Neural crest cell (in vitro differentiated cells): ENCODE measurements around the gene TRIP10. TPM values are rescaled to one million over a fixed set of nuclear protein-coding genes. Genes with fewer than 3 reads are reported as not detected.
"Not testable (repeated sequence)": the region's sequence is repeated elsewhere in the genome, so short reads cannot be mapped to it uniquely, and the experiment has no call there.

ENCODE experiments used
- DNase-seq: peaks from one replicate; pipeline ENCODE4 v3.0.0; 2021; ENCODE audit warnings: low read depth, mixed read lengths, low spot score
- H3K27ac Mint-ChIP-seq: one replicate; pipeline ENCODE4 v1.8.0; 2021; ENCODE audit warnings: mild to moderate bottlenecking, mixed read lengths; ENCODE audit not compliant: unreplicated experiment
- H3K27me3 Mint-ChIP-seq: 2 replicates; pipeline ENCODE4 v1.8.0; 2021; ENCODE audit warnings: low read depth, mild to moderate bottlenecking, mixed read lengths
- H3K36me3 Mint-ChIP-seq: 2 replicates; pipeline ENCODE4 v1.8.0; 2021; ENCODE audit warnings: low read depth, mild to moderate bottlenecking, mixed read lengths
- H3K4me1 Mint-ChIP-seq: 2 replicates; pipeline ENCODE4 v1.8.0; 2021; ENCODE audit warnings: mixed read lengths
- H3K4me3 Mint-ChIP-seq: one replicate; pipeline ENCODE4 v1.8.0; 2021; ENCODE audit warnings: mild to moderate bottlenecking, mixed read lengths
- H3K9me3 Mint-ChIP-seq: 2 replicates; pipeline ENCODE4 v1.8.0; 2021; ENCODE audit warnings: mixed read lengths
- CTCF ChIP-seq: fragments of 200-600 bp; sonication (generic); conservative IDR thresholded peaks from 2 replicates; pipeline ENCODE4 v1.5.0; 2021; ENCODE audit warnings: antibody characterized with exemption, mild to moderate bottlenecking
- total RNA-seq: library from RNA; stranded (reverse); gene quantifications from 2 replicates; pipeline ENCODE4 v1.2.1, GENCODE V29; 2021

Gene TRIP10
- total RNA-seq, 1 donor from 2014 or later = 20.6 TPM

DNA sequence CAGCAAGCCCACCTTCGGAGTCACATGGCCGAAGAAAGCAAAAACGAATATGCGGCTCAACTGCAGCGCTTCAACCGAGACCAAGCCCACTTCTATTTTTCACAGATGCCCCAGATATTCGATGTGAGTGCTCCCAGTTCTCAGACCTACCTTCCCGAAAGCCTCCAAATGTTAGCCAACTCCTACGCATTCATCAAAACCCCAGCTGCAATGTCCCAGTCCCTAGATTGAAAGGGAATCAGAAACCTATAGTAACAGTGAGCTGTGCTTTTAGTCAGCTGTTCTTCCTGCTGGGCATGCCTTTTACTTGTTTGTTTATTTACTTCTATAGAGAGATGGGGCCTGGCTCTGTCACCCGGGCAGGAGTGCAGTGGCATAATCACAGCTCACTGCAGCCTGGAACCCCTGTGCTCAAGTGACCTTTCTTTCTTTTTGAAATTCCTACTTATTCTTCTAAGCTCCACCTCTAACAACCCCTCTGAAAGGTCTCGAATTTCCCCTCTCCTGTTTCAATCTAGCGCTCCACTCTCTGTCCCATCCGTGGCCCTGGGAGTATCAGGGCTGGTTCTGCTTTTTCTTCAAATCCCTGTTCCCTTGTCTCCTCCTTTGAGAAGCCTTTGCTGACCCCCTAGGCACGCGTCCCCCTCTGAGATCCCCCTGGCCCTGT, 4.4 kb downstream of the TRIP10 start:
- no peaks in the 10 kb centered on the region for H3K36me3 Mint-ChIP-seq
- no peaks in the 10 kb centered on the region for H3K9me3 Mint-ChIP-seq
- TF ChIP-seq CTCF = no peak
- peak overlapping the region; percentile 77 for H3K4me3 Mint-ChIP-seq
- no peak for DNase-seq
- peaks cover 3% of the 10 kb centered on the region for H3K27me3 Mint-ChIP-seq
- peak overlapping the region; percentile 68 for H3K27ac Mint-ChIP-seq
- peaks cover 42% of the 10 kb centered on the region for H3K4me1 Mint-ChIP-seq

DNA sequence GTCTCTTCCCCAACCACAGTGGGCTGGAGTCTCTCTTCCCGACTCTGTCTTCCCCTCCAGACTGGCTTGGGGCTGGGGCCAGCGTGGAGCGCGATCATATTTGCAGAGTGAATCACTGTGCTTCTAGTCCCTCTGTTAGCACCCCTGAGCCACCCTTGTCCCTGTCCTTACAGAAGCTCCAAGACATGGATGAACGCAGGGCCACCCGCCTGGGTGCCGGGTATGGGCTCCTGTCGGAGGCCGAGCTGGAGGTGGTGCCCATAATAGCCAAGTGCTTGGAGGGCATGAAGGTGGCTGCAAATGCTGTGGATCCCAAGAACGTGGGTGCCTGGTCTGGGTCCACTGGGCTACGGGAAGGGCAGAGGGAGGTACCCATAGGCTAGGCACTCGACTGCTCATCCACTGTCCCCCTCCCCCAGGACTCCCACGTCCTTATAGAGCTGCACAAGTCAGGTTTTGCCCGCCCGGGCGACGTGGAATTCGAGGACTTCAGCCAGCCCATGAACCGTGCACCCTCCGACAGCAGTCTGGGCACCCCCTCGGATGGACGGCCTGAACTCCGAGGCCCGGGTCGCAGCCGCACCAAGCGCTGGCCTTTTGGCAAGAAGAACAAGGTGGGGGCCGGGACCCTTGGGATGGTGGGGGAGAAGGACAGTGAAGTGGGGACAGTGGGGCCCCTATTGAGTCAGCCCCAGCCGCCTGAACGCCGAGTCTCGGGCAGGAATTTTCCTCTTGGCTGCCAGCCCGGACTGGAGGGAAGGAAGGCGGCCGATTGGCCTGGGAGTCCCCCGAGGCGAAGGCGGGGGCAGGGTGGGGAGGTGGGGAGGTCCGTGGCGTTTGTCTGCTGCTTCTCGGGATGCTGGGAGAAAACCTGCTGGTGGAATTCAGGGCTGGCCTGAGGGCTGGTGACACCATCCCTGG, 5.2 kb downstream of the TRIP10 start:
- peaks cover 36% of the 10 kb centered on the region for H3K4me1 Mint-ChIP-seq
- no peak for DNase-seq
- no peak for TF ChIP-seq CTCF
- H3K27ac Mint-ChIP-seq = no peak overlapping the region
- H3K9me3 Mint-ChIP-seq = no peaks in the 10 kb centered on the region
- no peaks in the 10 kb centered on the region for H3K36me3 Mint-ChIP-seq
- peaks cover 3% of the 10 kb centered on the region for H3K27me3 Mint-ChIP-seq
- peak overlapping the region; percentile 77 for H3K4me3 Mint-ChIP-seq

GRCh38 chr19:6745965-6746364, 6.5 kb downstream of the TRIP10 start:
- no peaks in the 10 kb centered on the region for H3K9me3 Mint-ChIP-seq
- H3K4me3 Mint-ChIP-seq = no peak overlapping the region
- H3K36me3 Mint-ChIP-seq = no peaks in the 10 kb centered on the region
- DNase-seq = no peak
- TF ChIP-seq CTCF = no peak
- no peak overlapping the region for H3K27ac Mint-ChIP-seq
- H3K4me1 Mint-ChIP-seq = peaks cover 36% of the 10 kb centered on the region
- H3K27me3 Mint-ChIP-seq = peaks cover 3% of the 10 kb centered on the region

- H3K36me3 Mint-ChIP-seq, DNase-seq: not testable (repeated sequence)
- H3K4me1 Mint-ChIP-seq = peaks cover 15% of the 10 kb centered on the region
Measured at GRCh38 chr19:6748543-6748942, 9.1 kb downstream of the TRIP10 start.

GRCh38 chr19:6750062-6750461, 10.6 kb downstream of the TRIP10 start:
- Mint-ChIP-seq H3K4me1 (peaks cover 5% of the 10 kb centered on the region), H3K36me3 (no peaks in the 10 kb centered on the region), H3K9me3 (no peaks in the 10 kb centered on the region), H3K27ac (no peak overlapping the region), H3K27me3 (peaks cover 10% of the 10 kb centered on the region), H3K4me3 (no peak overlapping the region)
- DNase-seq = no peak
- no peak for TF ChIP-seq CTCF

More at GRCh38 chr19:6748543-6748942, 9.1 kb downstream of the TRIP10 start:
- not testable (repeated sequence) for H3K27ac Mint-ChIP-seq, H3K27me3 Mint-ChIP-seq, H3K9me3 Mint-ChIP-seq, H3K4me3 Mint-ChIP-seq

DNA sequence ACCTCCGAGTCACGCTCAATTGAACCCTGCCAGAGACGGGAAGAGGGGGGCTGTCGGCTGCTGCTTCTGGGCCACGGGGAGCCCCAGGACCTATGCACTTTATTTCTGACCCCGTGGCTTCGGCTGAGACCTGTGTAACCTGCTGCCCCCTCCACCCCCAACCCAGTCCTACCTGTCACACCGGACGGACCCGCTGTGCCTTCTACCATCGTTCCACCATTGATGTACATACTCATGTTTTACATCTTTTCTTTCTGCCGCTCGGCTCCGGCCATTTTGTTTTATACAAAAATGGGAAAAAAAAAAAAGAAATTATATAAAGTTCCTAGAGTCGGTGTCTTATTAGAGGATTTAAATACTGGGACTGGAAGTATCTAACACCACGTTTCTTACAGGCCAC, 11.7 kb downstream of the TRIP10 start:
- DNase-seq = no peak
- Mint-ChIP-seq H3K9me3 (no peaks in the 10 kb centered on the region), H3K36me3 (no peaks in the 10 kb centered on the region), H3K4me3 (no peak overlapping the region), H3K27ac (no peak overlapping the region), H3K27me3 (peaks cover 10% of the 10 kb centered on the region), H3K4me1 (no peaks in the 10 kb centered on the region)
- no peak for TF ChIP-seq CTCF
